Kidney epithelial cell (primary cell): Measurements from ENCODE around the gene SMARCA1. TPM values are rescaled to one million over a fixed set of nuclear protein-coding genes. Genes with fewer than 3 reads are reported as not detected.

ENCODE experiments used
- DNase-seq: peaks from one replicate; pipeline ENCODE4 v3.0.0-alpha.2; 2010; ENCODE audit warnings: low read depth
- H3K27me3 ChIP-seq: 2 replicates; pipeline ENCODE4 v1.6.0; 2011; ENCODE audit warnings: low read length; ENCODE audit not compliant: control insufficient read depth, insufficient read depth
- H3K36me3 ChIP-seq: 2 replicates; pipeline ENCODE4 v1.5.1; 2011; ENCODE audit warnings: low read length; ENCODE audit not compliant: control insufficient read depth, insufficient read depth
- H3K4me3 ChIP-seq: 2 replicates; pipeline ENCODE4 v1.5.1; 2011; ENCODE audit warnings: low read depth, mild to moderate bottlenecking, control low read depth, low read length
- total RNA-seq: library from RNA; depleted of rRNA; stranded (reverse); fragments of >200 nt; gene quantifications from 2 replicates; pipeline ENCODE4 v1.2.3, GENCODE V29; 2015
- TF ChIP-seq, protein P1 (sequence below): IDR thresholded peaks from 2 replicates; pipeline ENCODE4 v1.5.1; 2011; ENCODE audit warnings: mild to moderate bottlenecking, moderate library complexity, low read length, control low read depth, inconsistent platforms; ENCODE audit not compliant: insufficient read depth, poor library complexity, severe bottlenecking

Gene SMARCA1
- total RNA-seq, 1 donor from 2014 or later: 32.7 TPM

DNA sequence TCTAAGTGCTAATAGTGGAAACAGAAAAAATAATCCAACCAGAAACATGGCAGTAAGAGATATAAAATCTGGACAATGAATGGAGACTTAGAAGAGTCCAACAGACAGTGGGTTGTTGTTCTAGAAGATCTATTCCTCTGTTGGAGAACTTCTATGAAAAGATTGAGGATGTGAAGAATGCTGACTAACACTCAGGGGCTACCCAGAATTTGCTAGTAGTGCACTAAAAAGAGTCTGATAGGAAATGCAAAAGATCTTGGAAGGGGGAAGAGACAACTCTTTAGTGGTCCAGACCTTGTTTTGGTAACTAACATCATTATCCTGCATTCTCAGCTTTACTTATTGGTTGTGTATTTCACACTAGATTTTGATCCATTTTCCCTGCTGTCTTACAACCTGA lies 77.9 kb downstream of the SMARCA1 start:
- DNase-seq: no peak
- H3K4me3 ChIP-seq: no peak overlapping the region
- TF ChIP-seq, protein P1, sequence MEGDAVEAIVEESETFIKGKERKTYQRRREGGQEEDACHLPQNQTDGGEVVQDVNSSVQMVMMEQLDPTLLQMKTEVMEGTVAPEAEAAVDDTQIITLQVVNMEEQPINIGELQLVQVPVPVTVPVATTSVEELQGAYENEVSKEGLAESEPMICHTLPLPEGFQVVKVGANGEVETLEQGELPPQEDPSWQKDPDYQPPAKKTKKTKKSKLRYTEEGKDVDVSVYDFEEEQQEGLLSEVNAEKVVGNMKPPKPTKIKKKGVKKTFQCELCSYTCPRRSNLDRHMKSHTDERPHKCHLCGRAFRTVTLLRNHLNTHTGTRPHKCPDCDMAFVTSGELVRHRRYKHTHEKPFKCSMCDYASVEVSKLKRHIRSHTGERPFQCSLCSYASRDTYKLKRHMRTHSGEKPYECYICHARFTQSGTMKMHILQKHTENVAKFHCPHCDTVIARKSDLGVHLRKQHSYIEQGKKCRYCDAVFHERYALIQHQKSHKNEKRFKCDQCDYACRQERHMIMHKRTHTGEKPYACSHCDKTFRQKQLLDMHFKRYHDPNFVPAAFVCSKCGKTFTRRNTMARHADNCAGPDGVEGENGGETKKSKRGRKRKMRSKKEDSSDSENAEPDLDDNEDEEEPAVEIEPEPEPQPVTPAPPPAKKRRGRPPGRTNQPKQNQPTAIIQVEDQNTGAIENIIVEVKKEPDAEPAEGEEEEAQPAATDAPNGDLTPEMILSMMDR: no peak
- H3K27me3 ChIP-seq: no peaks in the 10 kb centered on the region
- H3K36me3 ChIP-seq: no peaks in the 10 kb centered on the region

DNA sequence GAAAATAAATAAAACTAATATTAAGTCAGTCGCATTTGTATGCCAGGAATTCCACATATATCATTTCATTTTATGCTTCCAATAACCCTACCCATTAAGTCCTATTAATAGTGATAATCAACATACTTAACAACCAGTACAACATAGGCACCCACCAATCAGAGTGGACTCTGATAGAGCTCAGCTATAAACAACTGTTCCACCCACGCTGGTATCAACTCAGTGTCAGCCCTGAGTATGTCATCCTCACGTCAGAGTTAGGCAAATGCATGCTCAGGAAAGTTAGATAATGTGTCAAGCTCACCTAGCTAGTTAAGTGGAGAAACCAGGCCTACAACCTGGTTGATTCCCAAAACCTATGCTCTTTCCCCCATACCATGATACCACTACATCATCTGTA lies 89.3 kb downstream of the SMARCA1 start:
- Histone ChIP-seq H3K27me3 (no peaks in the 10 kb centered on the region), H3K36me3 (no peaks in the 10 kb centered on the region), H3K4me3 (no peak overlapping the region)
- no peak for DNase-seq
- TF ChIP-seq, protein P1: no peak

DNA sequence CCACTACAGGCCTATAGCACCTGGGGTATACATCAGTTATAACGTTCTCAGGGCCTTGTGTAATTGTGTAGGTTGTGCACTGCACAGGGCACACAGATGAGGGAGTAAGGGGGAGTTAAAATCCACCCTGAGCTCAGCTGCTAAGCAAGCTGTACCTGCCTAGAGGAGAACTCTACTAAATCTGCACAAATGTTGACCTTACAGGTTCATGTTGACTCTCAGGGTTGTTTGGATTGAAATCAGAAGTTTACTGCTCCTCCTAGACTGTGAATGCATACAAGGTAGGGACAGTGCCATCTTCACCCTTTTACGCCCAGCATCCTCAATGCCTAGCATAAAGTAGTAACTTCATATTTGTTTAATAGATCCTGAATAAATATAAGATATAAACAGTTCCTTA lies 89.8 kb downstream of the SMARCA1 start:
- Histone ChIP-seq H3K27me3 (no peaks in the 10 kb centered on the region), H3K36me3 (no peaks in the 10 kb centered on the region), H3K4me3 (no peak overlapping the region)
- no peak for DNase-seq
- TF ChIP-seq, protein P1: no peak

DNA sequence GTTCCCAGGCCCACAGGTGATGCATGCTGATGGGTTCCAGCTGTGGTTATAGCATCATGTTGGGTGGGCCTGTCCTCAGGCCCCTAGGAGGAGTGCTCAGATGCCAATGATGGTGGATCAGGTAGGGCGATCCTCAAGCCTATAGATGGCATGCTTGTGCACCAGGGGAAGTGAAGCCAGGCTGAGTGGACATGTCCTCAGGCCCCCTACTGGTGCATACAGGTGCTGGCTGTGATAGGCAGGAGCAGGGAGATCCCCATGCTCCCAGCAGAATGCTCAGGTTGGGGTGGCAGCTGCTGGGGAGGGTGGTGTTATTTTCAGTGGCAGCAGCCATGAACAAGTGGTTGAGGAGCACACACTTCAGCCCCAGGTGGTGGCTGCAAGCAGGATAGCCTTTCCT lies 96.0 kb downstream of the SMARCA1 start:
- no peak overlapping the region for H3K4me3 ChIP-seq
- TF ChIP-seq, protein P1: no peak
- no peaks in the 10 kb centered on the region for H3K27me3 ChIP-seq
- no peaks in the 10 kb centered on the region for H3K36me3 ChIP-seq
- DNase-seq: no peak

DNA sequence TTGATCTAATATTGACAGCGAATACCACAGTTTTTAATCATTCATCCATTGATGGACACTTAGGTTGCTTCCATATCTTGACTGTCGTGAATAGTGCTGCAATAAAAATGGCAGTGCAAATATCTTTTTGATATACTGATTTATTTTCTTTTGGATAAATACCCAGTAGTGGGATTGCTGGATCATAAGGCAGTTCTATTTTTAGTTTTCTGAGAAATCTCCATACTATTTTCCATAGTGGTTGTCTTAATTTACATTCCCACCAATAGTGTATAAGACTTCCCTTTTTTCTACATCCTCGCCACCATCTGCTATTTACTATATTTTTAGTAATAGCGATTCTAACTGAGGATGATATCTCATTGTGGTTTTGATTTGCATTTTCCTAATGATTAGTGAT lies 100.1 kb downstream of the SMARCA1 start:
- Histone ChIP-seq H3K36me3 (no peaks in the 10 kb centered on the region), H3K4me3 (no peak overlapping the region), H3K27me3 (no peaks in the 10 kb centered on the region)
- TF ChIP-seq, protein P1: no peak
- no peak for DNase-seq

DNA sequence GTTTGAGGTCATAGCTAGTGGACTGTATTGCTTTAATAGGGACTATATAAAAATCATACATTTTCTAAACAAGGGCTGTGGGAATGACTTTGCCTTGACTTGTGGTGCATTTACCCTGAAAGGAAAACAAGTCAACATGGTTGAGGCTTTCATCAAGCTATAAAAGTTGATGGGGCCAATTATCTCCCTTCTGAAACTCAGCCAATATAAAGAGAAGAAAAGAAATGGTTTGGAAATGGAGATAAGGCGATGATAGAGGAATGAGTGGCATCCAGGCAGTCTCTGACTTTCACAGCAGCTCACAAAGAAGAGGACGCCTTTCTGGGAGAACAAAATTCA lies 118.7 kb downstream of the SMARCA1 start:
- H3K36me3 ChIP-seq: no peaks in the 10 kb centered on the region
- DNase-seq: no peak

More for the DNA sequence above, 118.7 kb downstream of the SMARCA1 start:
- Histone ChIP-seq H3K4me3 (no peak overlapping the region), H3K27me3 (no peaks in the 10 kb centered on the region)
- TF ChIP-seq, protein P1: no peak
